Muscle layer of duodenum (tissue), 2 donors: ENCODE data around the gene SHPK.

ENCODE experiments used
- H3K27ac ChIP-seq: one replicate; pipeline ENCODE4 v1.7.0; 2013; ENCODE audit warnings: mild to moderate bottlenecking, low read length
- H3K27me3 ChIP-seq: one replicate; pipeline ENCODE4 v1.7.0; 2013; ENCODE audit warnings: low read depth, mild to moderate bottlenecking, control low read depth, low read length
- H3K36me3 ChIP-seq, 2 donors: one replicate each; pipeline ENCODE4 v1.7.0; 2013; ENCODE audit warnings: low read length in 2 of 2, control low read depth in 1 of 2, mild to moderate bottlenecking in 1 of 2; ENCODE audit not compliant: insufficient read depth in 2 of 2, control insufficient read depth in 1 of 2
- H3K4me1 ChIP-seq, 2 donors: one replicate each; pipeline ENCODE4 v1.7.0; 2013; ENCODE audit warnings: low read length in 2 of 2, mild to moderate bottlenecking in 2 of 2, control low read depth in 1 of 2, moderate library complexity in 1 of 2; ENCODE audit not compliant: insufficient read depth in 2 of 2, control insufficient read depth in 1 of 2
- H3K4me3 ChIP-seq, 2 donors: one replicate each; pipeline ENCODE4 v1.7.0; 2013; ENCODE audit warnings: low read length in 2 of 2, low read depth in 1 of 2, mild to moderate bottlenecking in 1 of 2
- H3K9me3 ChIP-seq, 2 donors: one replicate each; pipeline ENCODE4 v1.7.0; 2013; ENCODE audit warnings: low read length in 2 of 2, control low read depth in 1 of 2, mild to moderate bottlenecking in 1 of 2; ENCODE audit not compliant: control insufficient read depth in 1 of 2
- donor health status: healthy.

Gene SHPK

GRCh38 chr17:3615160-3615870 lies 20.7 kb downstream of the SHPK start:
- H3K36me3 ChIP-seq, result peaks cover 33 to 65% of the 10 kb centered on the region in 2 donors

GRCh38 chr17:3613124-3613523 lies 22.9 kb downstream of the SHPK start:
- peaks cover 38 to 71% of the 10 kb centered on the region in 2 donors for H3K36me3 ChIP-seq
- no peak overlapping the region for H3K27ac ChIP-seq

More at GRCh38 chr17:3615160-3615870, 20.7 kb downstream of the SHPK start:
- Histone ChIP-seq H3K27ac (no peak overlapping the region), H3K4me3 (no peak overlapping the region), H3K27me3 (no peaks in the 10 kb centered on the region), H3K9me3 (peaks cover 4 to 5% of the 10 kb centered on the region in 2 donors), H3K4me1 (no peaks in the 10 kb centered on the region)

GRCh38 chr17:3610523-3610922 lies 25.5 kb downstream of the SHPK start:
- Histone ChIP-seq H3K4me1 (no peaks in the 10 kb centered on the region), H3K27ac (no peak overlapping the region), H3K9me3 (no peaks in the 10 kb centered on the region), H3K4me3 (no peak overlapping the region), H3K36me3 (peaks cover 29 to 56% of the 10 kb centered on the region in 2 donors), H3K27me3 (no peaks in the 10 kb centered on the region)

More at GRCh38 chr17:3613124-3613523, 22.9 kb downstream of the SHPK start:
- no peaks in the 10 kb centered on the region for H3K4me1 ChIP-seq
- no peak overlapping the region for H3K4me3 ChIP-seq
- peaks cover 4 to 5% of the 10 kb centered on the region in 2 donors for H3K9me3 ChIP-seq
- no peaks in the 10 kb centered on the region for H3K27me3 ChIP-seq

GRCh38 chr17:3609689-3610088 lies 26.4 kb downstream of the SHPK start:
- Histone ChIP-seq H3K36me3 (peaks cover 23 to 47% of the 10 kb centered on the region in 2 donors), H3K27ac (no peak overlapping the region), H3K4me1 (no peaks in the 10 kb centered on the region), H3K9me3 (no peaks in the 10 kb centered on the region), H3K4me3 (no peak overlapping the region), H3K27me3 (no peaks in the 10 kb centered on the region)

- Histone ChIP-seq H3K27me3 (no peaks in the 10 kb centered on the region), H3K4me1 (no peaks in the 10 kb centered on the region), H3K4me3 (no peak overlapping the region), H3K36me3 (peaks cover 0 to 15% of the 10 kb centered on the region in 2 donors), H3K9me3 (no peaks in the 10 kb centered on the region), H3K27ac (no peak overlapping the region)
These were observed 32.2 kb downstream of the SHPK start for GRCh38 chr17:3603870-3604259.

- no peak overlapping the region for H3K4me3 ChIP-seq
- H3K9me3 ChIP-seq, result no peaks in the 10 kb centered on the region
- H3K27me3 ChIP-seq, result no peaks in the 10 kb centered on the region
- no peaks in the 10 kb centered on the region for H3K4me1 ChIP-seq
- H3K36me3 ChIP-seq, result peaks cover 0 to 9% of the 10 kb centered on the region in 2 donors
- H3K27ac ChIP-seq, result no peak overlapping the region
These were observed 32.8 kb downstream of the SHPK start for GRCh38 chr17:3603119-3603869.

GRCh38 chr17:3602499-3602898 lies 33.6 kb downstream of the SHPK start:
- no peaks in the 10 kb centered on the region for H3K27me3 ChIP-seq
- no peak overlapping the region for H3K4me3 ChIP-seq
- no peak overlapping the region for H3K27ac ChIP-seq
- H3K9me3 ChIP-seq, result no peaks in the 10 kb centered on the region
- no peaks in the 10 kb centered on the region for H3K4me1 ChIP-seq
- H3K36me3 ChIP-seq, result peaks cover 0 to 8% of the 10 kb centered on the region in 2 donors

GRCh38 chr17:3600529-3601205 lies 35.4 kb downstream of the SHPK start:
- no peaks in the 10 kb centered on the region for H3K27me3 ChIP-seq
- H3K9me3 ChIP-seq, result no peaks in the 10 kb centered on the region
- H3K4me3 ChIP-seq, result no peak overlapping the region
- no peaks in the 10 kb centered on the region for H3K36me3 ChIP-seq
- no peak overlapping the region for H3K27ac ChIP-seq
- no peaks in the 10 kb centered on the region for H3K4me1 ChIP-seq

- Histone ChIP-seq H3K9me3 (no peaks in the 10 kb centered on the region), H3K27me3 (no peaks in the 10 kb centered on the region), H3K4me3 (no peak overlapping the region), H3K36me3 (no peaks in the 10 kb centered on the region), H3K4me1 (peaks cover 0 to 5% of the 10 kb centered on the region in 2 donors), H3K27ac (no peak overlapping the region)
These were observed 38.0 kb downstream of the SHPK start for GRCh38 chr17:3598078-3598477.

- H3K4me1 ChIP-seq, result peaks cover 0 to 5% of the 10 kb centered on the region in 2 donors
- H3K27ac ChIP-seq, result no peak overlapping the region
- no peak overlapping the region for H3K4me3 ChIP-seq
- no peaks in the 10 kb centered on the region for H3K9me3 ChIP-seq
- H3K36me3 ChIP-seq, result peaks cover 0 to 3% of the 10 kb centered on the region in 2 donors
- H3K27me3 ChIP-seq, result no peaks in the 10 kb centered on the region
These were observed 39.1 kb downstream of the SHPK start for GRCh38 chr17:3596804-3597464.

GRCh38 chr17:3594976-3595375 lies 41.1 kb downstream of the SHPK start:
- Histone ChIP-seq H3K4me1 (peaks cover 0 to 5% of the 10 kb centered on the region in 2 donors), H3K9me3 (no peaks in the 10 kb centered on the region), H3K36me3 (peaks cover 7 to 15% of the 10 kb centered on the region in 2 donors), H3K4me3 (no peak overlapping the region), H3K27me3 (no peaks in the 10 kb centered on the region), H3K27ac (no peak overlapping the region)
